GM19467 (cell line): ENCODE measurements around the gene EMC10.

Experiments
- ATAC-seq: cut with Tn5 transposase; IDR thresholded peaks from one replicate; pipeline ENCODE4 v1.9.1; 2021; ENCODE audit warnings: mild to moderate bottlenecking, moderate library complexity; ENCODE audit not compliant: unreplicated experiment

EMC10 gene

DNA sequence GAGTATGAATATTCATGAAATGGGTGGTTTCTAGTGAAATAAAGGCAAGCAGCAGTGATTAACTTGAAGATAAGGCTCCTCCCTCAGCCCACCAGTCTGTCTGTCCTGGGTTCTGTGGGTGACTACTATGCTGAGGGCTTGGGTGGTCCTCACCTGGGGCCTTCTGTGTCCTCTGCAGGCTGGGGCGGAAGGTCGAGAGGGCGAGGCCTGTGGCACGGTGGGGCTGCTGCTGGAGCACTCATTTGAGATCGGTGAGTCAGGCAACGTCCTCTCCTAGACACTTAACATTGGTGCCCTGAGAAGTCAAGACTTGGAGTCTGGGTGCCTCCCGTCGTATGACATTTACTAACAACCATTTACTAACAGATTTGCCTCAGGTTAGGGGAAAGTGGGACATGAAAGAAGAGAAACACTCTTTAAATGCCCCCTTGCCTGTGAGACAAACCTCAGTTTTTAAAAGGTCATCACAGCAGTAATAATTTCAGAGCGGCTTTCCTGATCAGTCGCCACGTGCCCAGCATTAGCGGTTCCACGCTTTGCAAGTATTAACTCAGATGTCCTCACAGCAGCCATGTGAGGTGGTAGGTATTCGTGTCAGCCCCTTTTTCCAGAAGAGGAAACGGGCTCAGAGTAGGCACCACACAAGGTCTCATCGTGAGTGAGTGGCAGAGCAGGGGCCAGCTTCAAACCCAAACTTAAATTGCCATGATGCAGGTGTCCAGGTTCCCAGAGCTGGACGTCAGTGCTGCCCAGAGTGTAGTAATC, 1.6 kb downstream of the EMC10 start:
- ATAC-seq, result no peak

DNA sequence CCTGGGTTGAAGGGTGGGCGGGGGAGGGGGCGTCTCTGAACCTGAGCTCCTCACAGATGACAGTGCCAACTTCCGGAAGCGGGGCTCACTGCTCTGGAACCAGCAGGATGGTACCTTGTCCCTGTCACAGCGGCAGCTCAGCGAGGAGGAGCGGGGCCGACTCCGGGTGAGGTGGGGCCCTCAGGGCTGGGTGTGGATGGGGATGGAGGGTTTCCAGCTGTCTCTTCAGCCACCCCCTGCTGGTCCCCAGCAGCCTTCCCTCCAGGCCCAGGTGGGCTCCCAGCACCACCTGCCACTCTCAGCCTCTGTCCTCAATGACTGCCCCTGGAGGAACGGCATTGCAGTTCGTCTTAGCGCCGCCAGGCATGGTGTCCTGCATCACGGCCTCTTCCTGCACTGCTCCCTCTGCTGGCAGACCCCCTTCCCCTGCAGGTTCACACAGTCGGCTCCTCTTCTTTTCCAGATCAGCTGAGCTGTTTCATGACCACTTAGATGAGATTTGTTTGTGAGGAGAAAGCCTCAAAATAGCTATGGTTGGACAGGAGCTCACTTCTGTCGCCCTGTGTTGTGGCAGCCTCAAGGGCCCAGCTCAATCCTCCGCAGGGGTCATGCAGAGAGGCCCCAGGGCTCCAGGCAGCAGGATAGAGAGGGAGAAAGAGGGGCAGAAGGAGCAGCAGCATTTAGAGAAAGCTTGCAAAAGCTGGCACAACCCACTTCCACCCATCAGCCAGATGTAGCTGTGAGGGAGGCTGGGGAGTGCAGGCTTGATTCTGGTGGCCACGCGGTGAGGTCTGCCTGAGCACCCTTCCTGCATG, 2.8 kb downstream of the EMC10 start:
- no peak for ATAC-seq

DNA sequence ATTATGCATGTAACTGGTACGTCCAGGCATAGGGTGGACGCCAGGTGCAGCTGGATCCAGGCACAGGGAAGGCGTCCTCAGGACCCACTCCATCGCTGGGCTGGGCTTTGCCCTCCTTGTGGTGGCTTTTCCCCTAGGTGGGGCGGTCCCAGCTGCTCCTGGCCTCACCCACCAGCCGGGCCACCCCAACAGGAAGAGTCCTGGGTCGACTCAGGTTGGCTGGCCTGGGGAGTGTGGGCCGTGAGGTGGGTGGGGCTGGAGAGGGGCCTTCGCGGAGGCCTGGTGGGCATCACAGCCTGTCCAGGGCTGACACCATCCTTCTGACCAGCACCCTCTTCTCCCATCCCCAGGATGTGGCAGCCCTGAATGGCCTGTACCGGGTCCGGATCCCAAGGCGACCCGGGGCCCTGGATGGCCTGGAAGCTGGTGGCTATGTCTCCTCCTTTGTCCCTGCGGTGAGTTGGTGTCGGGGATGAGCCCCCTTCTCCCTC, 3.5 kb downstream of the EMC10 start:
- no peak for ATAC-seq

DNA sequence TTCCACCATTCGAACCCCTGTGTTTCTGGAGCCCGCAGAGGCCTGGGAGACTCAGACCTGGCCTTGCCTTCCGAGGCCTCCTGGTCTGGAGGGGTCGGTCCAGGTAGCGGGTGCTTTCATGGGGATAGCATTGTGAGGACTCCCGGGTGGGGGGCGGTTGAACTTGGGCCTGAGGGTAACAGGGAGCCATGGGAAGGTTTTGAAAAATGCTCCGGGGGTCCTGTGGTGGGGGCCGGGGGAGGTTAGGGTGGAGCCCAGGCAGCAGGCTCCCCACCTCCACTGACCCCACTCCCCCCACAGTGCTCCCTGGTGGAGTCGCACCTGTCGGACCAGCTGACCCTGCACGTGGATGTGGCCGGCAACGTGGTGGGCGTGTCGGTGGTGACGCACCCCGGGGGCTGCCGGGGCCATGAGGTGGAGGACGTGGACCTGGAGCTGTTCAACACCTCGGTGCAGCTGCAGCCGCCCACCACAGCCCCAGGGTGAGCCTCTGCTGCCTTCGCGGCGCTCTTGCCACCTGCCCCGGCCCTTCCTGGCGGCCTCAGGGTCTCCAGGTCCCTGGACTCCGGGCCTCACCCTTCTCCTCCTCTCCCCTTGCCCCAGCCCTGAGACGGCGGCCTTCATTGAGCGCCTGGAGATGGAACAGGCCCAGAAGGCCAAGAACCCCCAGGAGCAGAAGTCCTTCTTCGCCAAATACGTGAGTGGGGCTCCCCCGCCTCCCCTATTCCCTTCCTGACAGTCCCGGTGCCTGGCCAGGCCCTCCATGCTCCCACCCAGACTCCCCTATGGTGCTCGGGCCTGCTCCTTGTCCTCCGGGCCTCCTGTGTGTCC, 4.2 kb downstream of the EMC10 start:
- ATAC-seq, result no peak

DNA sequence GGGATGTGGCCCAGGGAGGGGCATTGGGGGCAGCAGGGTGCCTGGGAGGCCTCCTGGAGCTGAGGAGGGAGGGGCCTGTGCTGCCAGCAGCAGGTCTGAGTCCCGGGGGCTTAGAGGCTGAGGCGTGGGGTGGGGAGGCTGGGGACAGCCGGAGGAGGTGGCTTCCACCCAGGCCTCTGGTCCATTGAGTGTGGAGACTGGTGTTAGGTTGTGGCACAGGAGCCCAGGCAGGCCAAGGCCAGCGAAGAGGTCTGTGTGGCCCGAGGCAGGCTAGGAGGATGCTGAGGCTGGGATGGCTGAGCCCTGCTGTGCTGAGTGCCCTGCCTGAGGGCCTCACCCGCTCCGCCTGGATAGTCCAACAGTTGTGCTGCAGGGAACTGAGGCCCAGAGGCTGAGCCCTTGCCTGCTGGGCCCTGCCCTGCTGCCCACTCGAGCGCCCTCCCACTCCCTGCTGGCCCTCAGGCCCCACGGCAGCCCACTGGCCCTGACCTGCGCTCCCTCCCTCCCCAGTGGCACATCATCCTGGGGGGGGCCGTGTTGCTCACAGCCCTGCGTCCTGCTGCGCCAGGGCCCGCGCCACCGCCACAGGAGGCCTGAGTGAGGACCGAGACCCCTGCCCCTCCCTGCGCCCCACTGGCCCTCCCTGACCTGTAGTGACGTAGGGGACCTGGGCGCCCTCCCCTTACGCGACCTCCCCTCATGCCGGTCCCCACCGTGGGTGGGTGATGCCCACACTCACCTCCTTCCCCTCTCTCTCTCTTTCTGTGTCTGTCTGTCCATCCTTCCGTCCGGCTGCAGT, 5.2 kb downstream of the EMC10 start:
- ATAC-seq, result no peak

DNA sequence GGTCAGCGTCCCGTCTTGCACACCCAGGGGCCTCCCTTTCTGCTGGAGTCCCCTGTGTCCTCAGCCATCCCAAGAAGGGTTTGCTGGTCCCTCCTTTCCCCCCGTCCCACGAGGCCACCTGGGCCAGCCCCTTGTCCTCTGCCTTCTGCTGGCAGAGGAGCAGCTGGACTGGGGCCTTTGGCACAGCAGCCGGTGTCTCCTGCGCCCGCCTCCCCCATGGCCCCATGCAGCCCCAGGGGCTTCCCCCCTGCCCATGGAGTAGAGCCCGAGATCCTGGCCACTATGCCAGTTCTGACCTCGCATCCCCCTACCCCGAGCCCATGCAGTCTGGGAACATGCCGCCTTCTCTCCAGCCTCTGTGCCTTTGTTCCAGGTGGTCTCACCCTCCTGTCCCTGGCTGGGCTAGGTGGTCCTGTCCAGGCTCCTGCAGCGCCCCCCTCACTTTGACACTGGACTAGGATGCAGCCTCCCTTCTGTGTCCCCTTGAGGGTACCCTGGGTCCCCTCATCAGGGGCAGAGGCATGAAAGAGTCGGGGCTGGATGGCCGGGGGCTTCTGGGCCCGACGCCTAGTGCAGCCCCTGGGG, 6.1 kb downstream of the EMC10 start:
- ATAC-seq, result no peak

DNA sequence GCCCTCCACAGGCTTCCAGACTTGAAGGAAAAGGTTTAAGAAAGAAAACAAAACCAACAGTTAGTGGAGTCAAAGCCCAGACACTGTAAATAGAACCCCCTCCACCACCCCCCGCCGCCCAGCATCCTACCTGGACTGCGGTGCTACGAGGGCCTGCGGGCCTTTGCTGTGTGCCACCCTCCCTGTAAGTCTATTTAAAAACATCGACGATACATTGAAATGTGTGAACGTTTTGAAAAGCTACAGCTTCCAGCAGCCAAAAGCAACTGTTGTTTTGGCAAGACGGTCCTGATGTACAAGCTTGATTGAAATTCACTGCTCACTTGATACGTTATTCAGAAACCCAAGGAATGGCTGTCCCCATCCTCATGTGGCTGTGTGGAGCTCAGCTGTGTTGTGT, 6.6 kb downstream of the EMC10 start:
- no peak for ATAC-seq

DNA sequence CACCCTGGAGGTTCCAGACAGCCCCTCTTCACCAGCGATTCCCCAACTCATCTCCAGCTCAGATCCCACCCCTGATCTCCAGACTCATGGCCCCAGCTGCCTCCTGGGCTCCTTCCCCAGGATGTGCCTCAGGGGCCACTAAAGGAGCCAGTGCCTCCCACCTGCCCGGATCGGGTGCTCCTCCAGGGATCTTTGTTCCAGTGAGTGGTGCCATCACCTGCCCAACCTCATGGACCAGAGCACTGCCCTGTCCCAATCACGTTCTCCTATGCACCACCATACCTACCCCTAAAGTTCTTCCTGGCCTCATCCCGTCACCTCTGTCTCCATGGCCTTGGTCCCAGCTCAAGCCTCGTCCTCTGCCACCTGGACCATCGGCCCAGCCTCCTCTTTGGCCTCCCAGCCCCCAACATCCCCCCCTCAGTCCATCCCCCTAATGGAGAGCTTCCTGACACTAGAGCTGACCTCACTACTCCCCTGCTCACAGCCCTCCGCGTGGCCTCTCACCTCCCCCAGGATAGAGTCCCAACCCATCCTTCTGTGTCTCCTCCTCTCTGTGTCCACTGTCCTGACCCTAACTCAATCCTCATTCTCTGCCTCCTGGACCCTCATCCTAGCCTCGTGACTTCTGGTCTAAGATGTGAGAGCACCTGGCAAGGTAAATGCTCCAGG, 9.1 kb downstream of the EMC10 start:
- no peak for ATAC-seq

DNA sequence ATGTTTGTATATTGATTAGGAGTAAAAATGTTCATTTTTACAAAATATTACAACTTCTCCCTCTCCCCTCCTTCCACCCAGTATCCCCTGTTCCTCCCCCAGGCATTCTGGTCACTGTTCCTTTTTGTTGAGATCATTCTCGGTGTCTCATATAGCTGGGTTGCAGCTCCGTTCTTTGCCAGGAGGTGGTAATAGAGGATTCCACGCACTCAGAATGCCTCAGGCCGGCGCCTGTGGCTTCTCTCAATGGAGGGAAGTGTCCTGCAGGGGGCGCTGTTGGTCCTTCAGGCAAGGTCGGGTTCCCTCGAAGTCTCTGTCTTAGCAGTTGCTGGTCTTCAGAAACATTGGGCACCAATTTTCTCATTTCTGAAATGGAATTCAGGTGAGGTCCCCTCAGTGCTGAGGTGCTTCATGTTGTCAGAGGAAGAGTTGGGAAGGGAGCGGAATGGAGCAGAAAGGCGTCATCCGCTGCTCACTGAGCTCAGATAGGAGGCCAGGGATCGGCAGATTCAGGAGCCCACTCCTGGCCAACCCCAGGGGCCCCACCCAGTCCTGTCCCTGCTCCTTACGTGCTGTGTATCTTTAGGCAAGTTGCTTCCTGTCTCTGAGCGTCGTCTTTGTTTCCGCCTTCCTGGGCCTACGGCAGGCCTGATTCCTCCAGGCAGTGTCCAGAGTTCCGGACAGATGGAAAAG, 10.7 kb downstream of the EMC10 start:
- ATAC-seq, result no peak

DNA sequence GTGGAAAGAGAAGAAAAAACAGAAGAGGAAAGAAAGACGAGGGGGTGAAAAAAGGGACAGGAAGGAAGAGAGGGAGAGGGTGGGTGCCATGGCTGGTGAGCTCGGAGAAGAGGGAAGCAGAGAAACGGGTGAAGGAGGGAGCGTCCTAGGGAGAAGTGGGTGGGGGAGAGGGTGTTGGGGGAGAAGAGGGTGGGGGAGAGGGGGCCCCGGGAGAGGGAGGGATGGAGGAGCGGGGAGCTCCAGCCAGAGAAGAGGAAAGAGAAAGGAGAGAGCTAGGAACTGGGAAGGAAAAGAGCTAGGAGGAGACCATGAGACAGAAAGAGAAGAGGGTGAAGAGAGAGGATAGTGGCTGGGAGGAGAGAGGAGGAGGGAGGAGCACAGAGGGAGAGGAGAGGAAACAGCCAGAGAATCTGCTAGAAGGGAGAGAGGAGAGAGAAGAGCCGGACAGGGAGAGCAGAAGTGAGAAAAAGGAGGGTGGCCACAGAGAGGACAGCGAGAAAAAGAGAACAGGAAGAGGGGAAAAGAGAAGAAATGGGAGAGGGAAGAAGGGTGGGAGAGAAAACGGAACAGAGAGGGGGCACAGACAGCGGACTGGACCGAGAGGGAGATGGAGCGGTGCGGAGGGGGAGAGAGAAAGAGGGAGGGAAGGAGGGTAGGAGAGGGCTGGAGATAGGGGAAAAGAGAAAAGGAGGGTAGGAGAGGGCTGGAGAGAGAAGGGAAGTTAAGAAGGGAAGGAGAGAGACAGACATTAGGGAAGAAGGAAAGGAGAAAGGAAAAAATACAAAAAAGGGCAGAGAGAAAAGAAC, 12.3 kb downstream of the EMC10 start:
- no peak for ATAC-seq

DNA sequence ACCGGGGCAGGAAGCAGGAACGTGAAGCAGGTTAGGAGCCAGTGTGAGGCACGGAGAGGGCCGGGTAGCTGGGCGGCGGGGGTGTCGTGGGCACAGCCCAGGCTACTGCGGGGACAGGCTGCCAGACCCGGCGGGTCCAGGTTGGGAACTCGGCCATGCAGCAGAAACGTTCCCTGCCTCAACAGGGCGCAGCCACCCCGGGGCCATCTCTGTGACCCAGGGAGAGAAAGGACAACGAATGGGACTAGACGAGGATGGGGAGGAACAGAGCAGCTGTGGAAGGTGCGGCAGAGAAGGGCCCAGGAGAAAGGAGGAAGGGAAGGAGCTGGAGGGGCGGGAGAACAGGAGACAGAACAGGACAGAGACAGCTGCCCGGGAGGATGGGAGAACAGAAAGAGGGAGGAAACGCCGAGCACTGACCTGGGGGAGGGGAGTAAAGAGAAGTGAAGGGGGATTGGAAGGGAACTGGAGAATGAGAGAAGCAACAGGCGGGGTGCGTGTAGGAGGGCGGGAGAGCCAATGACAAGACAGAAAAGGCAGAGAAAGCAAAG, 13.2 kb downstream of the EMC10 start:
- no peak for ATAC-seq

DNA sequence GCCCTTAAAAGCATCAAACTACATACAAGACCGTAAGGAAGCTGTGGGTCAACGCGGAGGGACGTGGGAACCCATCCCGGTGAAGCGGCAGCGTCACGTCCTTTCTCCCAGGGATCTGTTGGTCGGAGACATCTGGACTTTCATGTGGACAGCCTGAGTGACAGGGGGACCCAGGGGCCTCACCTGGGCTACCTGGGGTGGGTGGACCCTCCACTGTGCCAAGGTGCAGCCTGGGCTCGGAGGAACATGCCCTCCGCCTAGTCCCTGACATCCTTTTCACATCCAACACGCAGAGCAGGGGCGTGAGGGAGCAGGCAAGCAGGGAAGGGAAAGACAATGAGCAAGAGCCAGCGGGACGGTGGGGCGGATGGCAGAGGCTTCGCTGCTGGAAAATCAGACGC, 14.1 kb downstream of the EMC10 start:
- ATAC-seq, result no peak

DNA sequence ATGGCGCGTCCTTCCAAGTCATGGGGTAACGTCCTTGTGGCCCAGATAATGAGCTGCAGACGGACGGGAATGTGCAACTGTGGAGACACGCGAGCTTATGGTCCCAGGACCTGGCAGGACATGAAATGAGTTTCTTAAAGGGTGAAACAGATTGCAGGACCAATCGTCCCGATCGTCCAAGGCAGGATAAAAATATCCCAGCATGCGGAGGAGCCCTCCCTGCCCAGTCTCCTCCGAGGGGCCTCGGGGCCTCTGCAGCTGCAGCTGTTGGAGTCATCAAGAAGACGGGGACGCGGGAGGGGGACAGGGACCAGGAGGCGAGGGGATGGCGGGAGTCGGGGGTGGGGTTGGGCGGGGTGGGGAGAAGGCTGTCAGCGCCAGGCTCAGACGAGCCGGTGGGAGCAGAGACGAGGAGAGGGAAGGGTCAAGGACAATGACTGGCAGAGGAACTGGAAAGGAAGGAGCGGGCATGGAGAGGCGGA, 14.7 kb downstream of the EMC10 start:
- ATAC-seq, result no peak

DNA sequence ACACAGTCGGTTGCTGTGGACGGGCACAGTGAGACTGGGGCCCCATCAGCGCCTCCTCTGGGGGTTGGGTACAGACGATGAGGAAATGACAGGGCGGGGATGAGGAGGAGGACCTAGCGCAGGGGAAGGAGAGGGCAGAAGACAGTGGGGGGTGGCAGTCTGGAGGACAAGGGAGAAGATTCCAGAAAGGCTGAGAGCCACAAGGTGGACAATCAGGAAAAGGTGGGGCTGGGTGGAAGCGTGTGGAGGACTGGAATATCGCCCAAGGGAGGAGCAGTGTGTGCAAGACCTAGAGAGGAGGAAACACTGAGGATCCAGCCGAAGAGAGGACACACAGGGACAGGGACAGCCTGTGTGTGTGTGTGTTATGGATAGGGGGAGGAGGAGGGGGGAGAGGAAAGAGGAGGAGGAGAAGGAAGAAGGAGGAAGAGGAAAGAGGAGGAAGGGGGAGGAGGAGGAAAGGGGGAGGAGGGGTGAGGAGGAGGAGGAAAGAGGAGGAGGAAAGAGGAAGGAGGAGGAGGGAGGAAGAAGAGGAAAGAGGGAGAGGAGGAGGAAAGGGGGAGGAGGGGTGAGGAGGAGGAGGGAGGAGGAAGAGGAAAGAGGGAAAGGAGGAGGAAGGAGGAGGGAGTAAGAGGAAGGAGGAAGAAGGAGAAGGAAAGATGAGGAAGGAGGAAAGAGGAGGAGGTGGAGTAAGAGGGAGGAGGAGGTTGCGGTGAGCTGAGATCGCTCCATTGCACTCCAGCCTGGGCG, 16.2 kb downstream of the EMC10 start:
- no peak for ATAC-seq

DNA sequence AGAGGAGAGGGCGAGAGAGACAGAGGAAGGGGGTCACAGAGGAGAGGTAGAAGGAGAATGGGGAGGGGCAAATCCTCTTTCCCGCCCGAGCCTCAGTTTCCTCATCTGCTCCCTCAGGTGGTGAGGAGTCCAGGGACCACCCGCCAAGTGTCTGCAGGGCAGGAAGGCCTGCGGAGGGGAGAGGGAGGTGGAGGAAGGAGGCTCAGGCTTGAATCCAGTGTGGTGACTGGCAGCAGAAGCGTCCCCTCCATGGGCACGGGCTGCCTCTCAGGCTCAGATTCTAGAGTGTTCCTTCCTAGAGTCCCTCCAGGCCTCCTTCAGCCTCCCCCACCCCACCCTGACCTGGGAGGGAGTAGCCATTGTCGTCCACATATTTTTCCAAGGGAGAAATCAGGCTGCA, 16.9 kb downstream of the EMC10 start:
- no peak for ATAC-seq

DNA sequence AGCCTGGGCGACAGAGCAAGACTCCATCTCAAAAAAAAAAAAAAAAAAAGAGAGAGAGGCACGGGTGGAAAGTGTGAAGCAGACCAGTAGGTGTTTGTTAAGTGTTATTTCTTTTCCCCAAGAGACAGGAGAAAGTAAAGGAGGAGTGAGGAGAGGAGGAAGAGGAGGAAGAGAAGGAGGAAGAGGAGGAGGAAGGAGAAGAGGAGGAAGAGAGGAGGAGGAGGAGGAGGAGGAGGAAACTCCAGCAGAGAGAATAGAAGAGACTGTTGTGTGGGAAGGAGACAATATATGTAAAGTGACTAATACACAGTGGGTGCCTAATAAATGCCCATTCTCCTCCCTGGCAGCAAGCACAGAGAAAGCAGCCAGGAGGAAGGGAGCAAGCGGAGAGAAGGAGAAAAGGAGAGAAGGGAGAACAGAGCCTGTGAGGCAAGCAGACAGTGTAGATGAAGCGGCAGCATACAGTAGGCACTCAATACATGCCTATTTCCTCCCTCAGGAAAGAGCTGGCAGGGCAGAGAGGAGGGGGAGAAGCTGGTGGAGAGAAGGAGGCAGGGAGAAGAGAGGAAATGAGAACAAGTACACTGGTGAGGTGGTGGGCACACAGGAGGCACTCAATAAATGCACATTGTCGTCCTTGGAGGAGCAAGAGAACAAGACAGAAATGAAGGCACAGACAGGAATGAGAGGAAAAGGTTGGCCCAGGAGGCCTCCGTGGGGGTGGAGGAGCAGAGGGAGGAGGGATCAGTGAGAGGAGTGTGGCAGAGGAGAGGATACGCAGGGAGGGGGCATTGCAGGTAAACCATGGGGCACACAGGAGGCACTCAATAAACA, 18.1 kb downstream of the EMC10 start:
- no peak for ATAC-seq
